ENCODE results near the gene HLCS.

HLCS gene

GRCh38 chr21:36743446-36743845 is 223.0 kb downstream of the HLCS start:
- DNase-seq, result no peak

GRCh38 chr21:36743008-36743407 is 223.5 kb downstream of the HLCS start:
- no peak for DNase-seq

GRCh38 chr21:36741506-36741905 is 225.0 kb downstream of the HLCS start:
- DNase-seq, result no peak

GRCh38 chr21:36738489-36739126 is 227.9 kb downstream of the HLCS start:
- no peak for DNase-seq

GRCh38 chr21:36735724-36736320 is 230.6 kb downstream of the HLCS start:
- DNase-seq, result no peak

GRCh38 chr21:36735201-36735515 is 231.3 kb downstream of the HLCS start:
- no peak for DNase-seq

- DNase-seq, result no peak
Measured at GRCh38 chr21:36734367-36735200, 231.9 kb downstream of the HLCS start.

GRCh38 chr21:36733857-36734256 is 232.6 kb downstream of the HLCS start:
- DNase-seq, result no peak

- no peak for DNase-seq
Measured at GRCh38 chr21:36732761-36733160, 233.7 kb downstream of the HLCS start.

- no peak for DNase-seq
Measured at GRCh38 chr21:36732217-36732616, 234.3 kb downstream of the HLCS start.

- no peak for DNase-seq
Measured at GRCh38 chr21:36730291-36731281, 235.9 kb downstream of the HLCS start.

- DNase-seq, result no peak
Measured at GRCh38 chr21:36729310-36729970, 237.0 kb downstream of the HLCS start.

- no peak for DNase-seq
Measured at GRCh38 chr21:36728371-36729111, 237.9 kb downstream of the HLCS start.

- no peak for DNase-seq
Measured at GRCh38 chr21:36727866-36728265, 238.6 kb downstream of the HLCS start.

GRCh38 chr21:36725793-36726386 is 240.6 kb downstream of the HLCS start:
- DNase-seq, result no peak

- DNase-seq, result no peak
Measured at GRCh38 chr21:36724660-36725059, 241.8 kb downstream of the HLCS start.

GRCh38 chr21:36723371-36723881 is 243.0 kb downstream of the HLCS start:
- no peak for DNase-seq

GRCh38 chr21:36722370-36723368 is 243.8 kb downstream of the HLCS start:
- no peak for DNase-seq

- DNase-seq, result no peak
Measured at GRCh38 chr21:36721817-36722216, 244.7 kb downstream of the HLCS start.
